PC-9 (cell line): ENCODE results near the gene PALD1. TPM values are rescaled to one million over a fixed set of nuclear protein-coding genes. Genes with fewer than 3 reads are reported as not detected.
A peak's percentile ranks its signal among the peaks of the same experiment; 100 is the strongest.

Experiments
- BruUV-seq: library from RNA; stranded (reverse); fragments of 400-500 nt; replicated peaks from 2 replicates; lab custom pipeline; 2021; lab: Mats Ljungman, UMichigan
- CTCF ChIA-PET: fragments of 300-600 bp; sonication (Branson Sonifier 250); formaldehyde crosslinking; loops from one replicate; lab custom pipeline; 2022; ENCODE audit warnings: antibody characterized with exemption; lab: Charles Lee
- POLR2A ChIA-PET: fragments of 300-600 bp; sonication (Branson Sonifier 250); formaldehyde crosslinking; loops from one replicate; lab custom pipeline; 2022; ENCODE audit warnings: antibody characterized with exemption; ENCODE audit not compliant: unreplicated experiment; lab: Charles Lee
- DNase-seq, 2 experiments: peaks; one replicate each; pipeline versions ENCODE4 v3.0.0 to v3.0.0-alpha.2; 2015 to 2022; ENCODE audit warnings: mixed read lengths in 1 of 2
- H2AFZ ChIP-seq: fragments of 200-600 bp; sonication (generic); 2 replicates; pipeline ENCODE4 v1.8.1; 2017; ENCODE audit warnings: antibody characterized with exemption
- H3F3A ChIP-seq: fragments of 200-600 bp; sonication (generic); 2 replicates; pipeline ENCODE4 v1.8.1; 2017; ENCODE audit warnings: antibody characterized with exemption, mild to moderate bottlenecking, low read depth; ENCODE audit not compliant: insufficient read depth
- H3K27ac ChIP-seq: fragments of 200-600 bp; sonication (generic); 2 replicates; pipeline ENCODE4 v1.6.1; 2016; ENCODE audit warnings: mixed run types
- H3K27me3 ChIP-seq: fragments of 200-600 bp; sonication (generic); 2 replicates; pipeline ENCODE4 v1.6.1; 2016; ENCODE audit warnings: low read depth, mixed run types; ENCODE audit not compliant: insufficient read depth
- H3K36me3 ChIP-seq: fragments of 200-600 bp; sonication (generic); 2 replicates; pipeline ENCODE4 v1.6.1; 2016; ENCODE audit warnings: low read depth, mixed run types
- H3K4me1 ChIP-seq: fragments of 200-600 bp; sonication (generic); replicated peaks from 2 replicates; pipeline ENCODE4 v1.6.1; 2016; ENCODE audit warnings: mixed run types; ENCODE audit not compliant: insufficient read depth
- H3K4me2 ChIP-seq: fragments of 200-600 bp; sonication (generic); 2 replicates; pipeline ENCODE4 v1.6.1; 2017; ENCODE audit warnings: mixed run types
- H3K4me3 ChIP-seq: fragments of 200-600 bp; sonication (generic); 2 replicates; pipeline ENCODE4 v1.6.1; 2016; ENCODE audit warnings: mixed run types
- H3K79me2 ChIP-seq: fragments of 200-600 bp; sonication (generic); 2 replicates; pipeline ENCODE4 v1.6.1; 2017; ENCODE audit warnings: low read depth, mixed run types
- H3K9me2 ChIP-seq: fragments of 200-600 bp; sonication (generic); 2 replicates; pipeline ENCODE4 v1.8.1; 2017; ENCODE audit warnings: mild to moderate bottlenecking; ENCODE audit not compliant: insufficient read depth
- H3K9me3 ChIP-seq: fragments of 200-600 bp; sonication (generic); 2 replicates; pipeline ENCODE4 v1.8.1; 2016; ENCODE audit warnings: low read depth; ENCODE audit not compliant: insufficient read depth
- H4K20me1 ChIP-seq: fragments of 200-600 bp; sonication (generic); 2 replicates; pipeline ENCODE4 v1.8.1; 2017; ENCODE audit not compliant: insufficient read depth
- CTCF ChIP-seq: fragments of 200-600 bp; sonication (generic); conservative IDR thresholded peaks from 2 replicates; pipeline ENCODE4 v1.6.1; 2017; ENCODE audit warnings: mixed run types, antibody characterized with exemption, mild to moderate bottlenecking, moderate library complexity
- EZH2 ChIP-seq: fragments of 200-600 bp; sonication (generic); IDR thresholded peaks from 2 replicates; pipeline ENCODE4 v1.8.0; 2017; ENCODE audit warnings: antibody characterized with exemption, low read depth
- intact Hi-C: fragments of 100-400 bp; cut with micrococcal nuclease; formaldehyde crosslinking; loops from one replicate; pipeline ENCODE4 v1.10.0; 2022; ENCODE audit not compliant: unreplicated experiment
- total RNA-seq: library from RNA; stranded (reverse); gene quantifications from 2 replicates; pipeline ENCODE4 v1.2.3, GENCODE V29; 2021

PALD1 gene
- total RNA-seq, 1 experiment from 2014 or later = 5.2 TPM

GRCh38 chr10:70596110-70596798, 117.7 kb downstream of the PALD1 start:
- no peak overlapping the region for H3K4me2 ChIP-seq
- no peaks in the 10 kb centered on the region for H3F3A ChIP-seq
- TF ChIP-seq EZH2 (no peak), CTCF (no peak)
- H4K20me1 ChIP-seq = no peaks in the 10 kb centered on the region
- intact Hi-C loops = no loop called here
- POLR2A ChIA-PET = no interaction called here
- H3K27ac ChIP-seq = no peak overlapping the region
- BruUV-seq = no TSS peak
- no peak overlapping the region for H2AFZ ChIP-seq
- H3K9me2 ChIP-seq = no peaks in the 10 kb centered on the region
- no peaks in the 10 kb centered on the region for H3K79me2 ChIP-seq
- DNase-seq = no peak
- H3K4me3 ChIP-seq = no peak overlapping the region
- peaks cover 3% of the 10 kb centered on the region for H3K27me3 ChIP-seq
- H3K4me1 ChIP-seq = no peaks in the 10 kb centered on the region
- H3K9me3 ChIP-seq = no peaks in the 10 kb centered on the region
- no peaks in the 10 kb centered on the region for H3K36me3 ChIP-seq
- CTCF ChIA-PET = no interaction called here

GRCh38 chr10:70596860-70597809, 118.6 kb downstream of the PALD1 start:
- H4K20me1 ChIP-seq = no peaks in the 10 kb centered on the region
- no peaks in the 10 kb centered on the region for H3K9me2 ChIP-seq
- H3K27ac ChIP-seq = no peak overlapping the region
- peak in 1 of 2 experiments; percentile 23 for DNase-seq
- H3K4me3 ChIP-seq = no peak overlapping the region
- intact Hi-C loops = no loop called here
- H2AFZ ChIP-seq = no peak overlapping the region
- no peaks in the 10 kb centered on the region for H3K4me1 ChIP-seq
- no peaks in the 10 kb centered on the region for H3K36me3 ChIP-seq
- H3K27me3 ChIP-seq = no peaks in the 10 kb centered on the region
- CTCF ChIA-PET = interaction anchor here (0.6 kb wide), 1 partner anchor 281 kb away, joined by 4 read pairs; no protein-coding TSS in a partner anchor
- no peak for TF ChIP-seq EZH2
- TF ChIP-seq CTCF = no peak
- H3K79me2 ChIP-seq = no peaks in the 10 kb centered on the region
- H3F3A ChIP-seq = no peaks in the 10 kb centered on the region
- H3K4me2 ChIP-seq = no peak overlapping the region
- BruUV-seq = no TSS peak
- H3K9me3 ChIP-seq = no peaks in the 10 kb centered on the region
- POLR2A ChIA-PET = no interaction called here

- no peak overlapping the region for H3K27ac ChIP-seq
- H3K4me3 ChIP-seq = no peak overlapping the region
- H2AFZ ChIP-seq = no peak overlapping the region
- no peaks in the 10 kb centered on the region for H3K27me3 ChIP-seq
- no peaks in the 10 kb centered on the region for H3K9me2 ChIP-seq
- ChIA-PET POLR2A (no interaction called here), CTCF (interaction anchor here (0.6 kb wide), 1 partner anchor 280 kb away, joined by 4 read pairs; no protein-coding TSS in a partner anchor)
- no TSS peak for BruUV-seq
- H3K4me2 ChIP-seq = no peak overlapping the region
- no peaks in the 10 kb centered on the region for H4K20me1 ChIP-seq
- no peak for DNase-seq
- H3K9me3 ChIP-seq = no peaks in the 10 kb centered on the region
- no peaks in the 10 kb centered on the region for H3K36me3 ChIP-seq
- intact Hi-C loops = no loop called here
- no peaks in the 10 kb centered on the region for H3K4me1 ChIP-seq
- no peaks in the 10 kb centered on the region for H3F3A ChIP-seq
- no peak for TF ChIP-seq CTCF
- no peak for TF ChIP-seq EZH2
- H3K79me2 ChIP-seq = no peaks in the 10 kb centered on the region
These were observed 119.6 kb downstream of the PALD1 start for GRCh38 chr10:70597856-70598815.
